Measurements from ENCODE around the gene ARFGAP2.
"Not testable (repeated sequence)": the region's sequence is repeated elsewhere in the genome, so short reads cannot be mapped to it uniquely, and the experiment has no call there.

ARFGAP2 gene

GRCh38 chr11:47207459-47207858 lies 30.8 kb upstream of the ARFGAP2 start (continued):
- no peak for TF ChIP-seq ZNF513 (tag by site-specific recombination; IDR thresholded peaks at IDR 0.05)
- TF ChIP-seq SP2 (tag by site-specific recombination; IDR thresholded peaks at IDR 0.05) = no peak
- no peak for TF ChIP-seq ZNF558 (tag by site-specific recombination; IDR thresholded peaks at IDR 0.05)
- no peak for TF ChIP-seq ZNF223 (tag by site-specific recombination; IDR thresholded peaks at IDR 0.05)
- TF ChIP-seq KLF10 (tag by site-specific recombination; IDR thresholded peaks at IDR 0.05) = no peak
- no peak for TF ChIP-seq ZNF2 (tag by site-specific recombination; IDR thresholded peaks at IDR 0.05)

GRCh38 chr11:47206577-47206976 lies 29.9 kb upstream of the ARFGAP2 start:
- POLR2A ChIA-PET = interaction anchor here (1.4 to 2.4 kb wide), 2 partner anchors 8 to 42 kb away, joined by 3 to 18 read pairs; partner anchors contain the start of genes ACP2 and DDB2
- H3K4me1 ChIP-seq (ENCODE audit: control insufficient read depth, insufficient read depth, low read length); CTCF ChIA-PET: not testable (repeated sequence)

DNA sequence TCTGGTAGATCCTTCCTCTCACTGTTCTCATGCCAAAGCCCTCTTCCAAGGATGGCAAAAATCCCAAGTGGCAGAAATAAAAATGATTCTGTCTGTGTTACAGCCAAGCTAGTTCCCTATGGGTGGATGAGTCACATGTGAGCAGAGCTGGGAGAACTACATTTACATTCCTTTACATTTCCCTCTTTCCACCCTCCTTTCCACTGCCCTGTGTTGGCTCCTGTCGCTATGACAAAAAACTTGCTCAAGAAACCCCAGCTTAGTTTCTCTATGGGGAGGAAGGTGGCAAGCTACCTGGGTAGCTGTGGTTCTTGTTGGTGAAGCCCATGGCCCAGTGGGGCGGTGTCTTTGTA lies 27.9 kb upstream of the ARFGAP2 start:
- H3K9me3 ChIP-seq (ENCODE audit: control insufficient read depth, insufficient read depth, low read depth, low read length) = no peaks in the 10 kb centered on the region
- TF ChIP-seq, protein P1, sequence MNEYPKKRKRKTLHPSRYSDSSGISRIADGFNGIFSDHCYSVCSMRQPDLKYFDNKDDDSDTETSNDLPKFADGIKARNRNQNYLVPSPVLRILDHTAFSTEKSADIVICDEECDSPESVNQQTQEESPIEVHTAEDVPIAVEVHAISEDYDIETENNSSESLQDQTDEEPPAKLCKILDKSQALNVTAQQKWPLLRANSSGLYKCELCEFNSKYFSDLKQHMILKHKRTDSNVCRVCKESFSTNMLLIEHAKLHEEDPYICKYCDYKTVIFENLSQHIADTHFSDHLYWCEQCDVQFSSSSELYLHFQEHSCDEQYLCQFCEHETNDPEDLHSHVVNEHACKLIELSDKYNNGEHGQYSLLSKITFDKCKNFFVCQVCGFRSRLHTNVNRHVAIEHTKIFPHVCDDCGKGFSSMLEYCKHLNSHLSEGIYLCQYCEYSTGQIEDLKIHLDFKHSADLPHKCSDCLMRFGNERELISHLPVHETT (tag by site-specific recombination; IDR thresholded peaks at IDR 0.05) = no peak
- TF ChIP-seq ZNF10 (tag by site-specific recombination; IDR thresholded peaks at IDR 0.05) = no peak
- no peaks in the 10 kb centered on the region for H3K36me3 ChIP-seq (ENCODE audit: control insufficient read depth in 2 of 2, insufficient read depth in 1 of 2, low read length in 2 of 2)
- H3K4me1 ChIP-seq (ENCODE audit: control insufficient read depth, insufficient read depth, low read length) = no peaks in the 10 kb centered on the region
- CTCF ChIA-PET = interaction anchor here (0.6 to 1.9 kb wide), 2 partner anchors 10 to 381 kb away, joined by 3 to 10 read pairs; partner anchors contain the start of gene DDB2
- H3K27ac ChIP-seq (ENCODE audit: extremely low read depth, low read depth, low read length) = no peak overlapping the region
- H3K4me3 ChIP-seq (ENCODE audit: low read depth, low read length) = no peak overlapping the region
- POLR2A ChIA-PET = interaction anchor here (0.5 to 2.4 kb wide), 3 partner anchors 10 to 56 kb away, joined by 3 to 18 read pairs (median 3); partner anchors contain the start of gene DDB2

More at GRCh38 chr11:47206577-47206976, 29.9 kb upstream of the ARFGAP2 start:
- not testable (repeated sequence) for H3K36me3 ChIP-seq (ENCODE audit: control insufficient read depth in 2 of 2, insufficient read depth in 1 of 2, low read length in 2 of 2); H3K4me3 ChIP-seq (ENCODE audit: low read depth, low read length); H3K9me3 ChIP-seq (ENCODE audit: control insufficient read depth, insufficient read depth, low read depth, low read length); H3K27ac ChIP-seq (ENCODE audit: extremely low read depth, low read depth, low read length)
- 0 out of 2 replicates have a peak, but pooled peaks have one; percentile 14 for TF ChIP-seq ZNF121 (tag by site-specific recombination; IDR thresholded peaks at IDR 0.05)

DNA sequence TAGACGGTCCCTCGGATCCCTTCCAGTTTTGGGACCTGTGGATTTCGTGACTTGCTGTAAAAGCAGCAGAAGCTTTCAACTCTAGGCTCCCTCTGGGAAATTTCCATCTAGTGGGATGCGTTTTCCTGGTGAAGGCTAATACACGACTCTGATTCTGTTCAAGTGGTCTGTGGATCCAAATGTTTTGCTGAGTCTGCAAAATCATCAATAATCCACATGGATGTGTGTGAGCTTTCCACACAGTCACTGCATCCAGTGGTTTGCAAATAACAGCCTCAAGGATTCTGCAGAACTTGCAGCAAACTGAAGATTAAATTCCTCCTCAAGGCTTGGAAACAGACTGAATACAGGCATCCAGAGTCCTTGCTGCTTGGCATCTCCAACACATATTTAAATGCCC lies 25.9 kb upstream of the ARFGAP2 start:
- H3K4me3 ChIP-seq (ENCODE audit: low read depth, low read length) = no peak overlapping the region
- no peak overlapping the region for H3K27ac ChIP-seq (ENCODE audit: extremely low read depth, low read depth, low read length)
- H3K4me1 ChIP-seq (ENCODE audit: control insufficient read depth, insufficient read depth, low read length) = no peaks in the 10 kb centered on the region
- ChIA-PET POLR2A (interaction anchor here (1.0 kb wide), 1 partner anchor 12 kb away, joined by 4 read pairs; the partner anchor contains the start of gene DDB2), CTCF (no interaction called here)
- TF ChIP-seq ZNF138 (tag by site-specific recombination; IDR thresholded peaks at IDR 0.05; ENCODE audit: borderline replicate concordance) (no peak), ZBTB20 (tag by site-specific recombination; IDR thresholded peaks at IDR 0.05) (no peak), SALL2 (tag by site-specific recombination; IDR thresholded peaks at IDR 0.05; ENCODE audit: borderline replicate concordance) (no peak), ZSCAN4 (tag by site-specific recombination; IDR thresholded peaks at IDR 0.05) (no peak), ZNF324 (tag by site-specific recombination; IDR thresholded peaks at IDR 0.05) (no peak), ZNF350 (tag by site-specific recombination; IDR thresholded peaks at IDR 0.05) (no peak), SP7 (tag by site-specific recombination; IDR thresholded peaks at IDR 0.05) (no peak), YY1 (tag by site-specific recombination; IDR thresholded peaks at IDR 0.05) (no peak), OSR2 (tag by site-specific recombination; IDR thresholded peaks at IDR 0.05) (no peak), ZNF785 (tag by site-specific recombination; IDR thresholded peaks at IDR 0.05) (no peak), BCL11B (tag by site-specific recombination; IDR thresholded peaks at IDR 0.05; ENCODE audit: low read depth) (no peak), ZNF112 (tag by site-specific recombination; IDR thresholded peaks at IDR 0.05) (no peak)
- TF ChIP-seq, protein P2, sequence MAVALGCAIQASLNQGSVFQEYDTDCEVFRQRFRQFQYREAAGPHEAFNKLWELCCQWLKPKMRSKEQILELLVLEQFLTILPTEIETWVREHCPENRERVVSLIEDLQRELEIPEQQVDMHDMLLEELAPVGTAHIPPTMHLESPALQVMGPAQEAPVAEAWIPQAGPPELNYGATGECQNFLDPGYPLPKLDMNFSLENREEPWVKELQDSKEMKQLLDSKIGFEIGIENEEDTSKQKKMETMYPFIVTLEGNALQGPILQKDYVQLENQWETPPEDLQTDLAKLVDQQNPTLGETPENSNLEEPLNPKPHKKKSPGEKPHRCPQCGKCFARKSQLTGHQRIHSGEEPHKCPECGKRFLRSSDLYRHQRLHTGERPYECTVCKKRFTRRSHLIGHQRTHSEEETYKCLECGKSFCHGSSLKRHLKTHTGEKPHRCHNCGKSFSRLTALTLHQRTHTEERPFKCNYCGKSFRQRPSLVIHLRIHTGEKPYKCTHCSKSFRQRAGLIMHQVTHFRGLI (tag by site-specific recombination; IDR thresholded peaks at IDR 0.05) = no peak
- no peaks in the 10 kb centered on the region for H3K9me3 ChIP-seq (ENCODE audit: control insufficient read depth, insufficient read depth, low read depth, low read length)
- H3K36me3 ChIP-seq (ENCODE audit: control insufficient read depth in 2 of 2, insufficient read depth in 1 of 2, low read length in 2 of 2) = no peaks in the 10 kb centered on the region

All from HEK293 (cell line).